T-helper 1 cell treated with Interleukin-12 subunit alpha and Interleukin-12 subunit beta and Interleukin-4 antibody, amounts not matched to agents 30 μg/mL and 1 μg/mL, for 36 hours (primary cell): ENCODE data around the gene PTPN18.
"Not testable (repeated sequence)": the region's sequence is repeated elsewhere in the genome, so short reads cannot be mapped to it uniquely, and the experiment has no call there.

ENCODE experiments used
- H3K27ac Mint-ChIP-seq: one replicate; pipeline ENCODE4 v1.8.0; 2021; ENCODE audit warnings: mild to moderate bottlenecking, mixed read lengths
- H3K27me3 Mint-ChIP-seq: one replicate; pipeline ENCODE4 v1.8.0; 2021; ENCODE audit warnings: low read depth, mixed read lengths
- H3K36me3 Mint-ChIP-seq: one replicate; pipeline ENCODE4 v1.8.0; 2021; ENCODE audit warnings: low read depth, mixed read lengths
- H3K4me1 Mint-ChIP-seq: one replicate; pipeline ENCODE4 v1.8.0; 2021; ENCODE audit warnings: low read depth, mixed read lengths
- H3K4me3 Mint-ChIP-seq: one replicate; pipeline ENCODE4 v1.8.0; 2021; ENCODE audit warnings: mild to moderate bottlenecking, moderate library complexity, mixed read lengths
- H3K9me3 Mint-ChIP-seq: one replicate; pipeline ENCODE4 v1.8.0; 2021; ENCODE audit warnings: mixed read lengths

The PTPN18 gene, protein sequence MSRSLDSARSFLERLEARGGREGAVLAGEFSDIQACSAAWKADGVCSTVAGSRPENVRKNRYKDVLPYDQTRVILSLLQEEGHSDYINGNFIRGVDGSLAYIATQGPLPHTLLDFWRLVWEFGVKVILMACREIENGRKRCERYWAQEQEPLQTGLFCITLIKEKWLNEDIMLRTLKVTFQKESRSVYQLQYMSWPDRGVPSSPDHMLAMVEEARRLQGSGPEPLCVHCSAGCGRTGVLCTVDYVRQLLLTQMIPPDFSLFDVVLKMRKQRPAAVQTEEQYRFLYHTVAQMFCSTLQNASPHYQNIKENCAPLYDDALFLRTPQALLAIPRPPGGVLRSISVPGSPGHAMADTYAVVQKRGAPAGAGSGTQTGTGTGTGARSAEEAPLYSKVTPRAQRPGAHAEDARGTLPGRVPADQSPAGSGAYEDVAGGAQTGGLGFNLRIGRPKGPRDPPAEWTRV

DNA sequence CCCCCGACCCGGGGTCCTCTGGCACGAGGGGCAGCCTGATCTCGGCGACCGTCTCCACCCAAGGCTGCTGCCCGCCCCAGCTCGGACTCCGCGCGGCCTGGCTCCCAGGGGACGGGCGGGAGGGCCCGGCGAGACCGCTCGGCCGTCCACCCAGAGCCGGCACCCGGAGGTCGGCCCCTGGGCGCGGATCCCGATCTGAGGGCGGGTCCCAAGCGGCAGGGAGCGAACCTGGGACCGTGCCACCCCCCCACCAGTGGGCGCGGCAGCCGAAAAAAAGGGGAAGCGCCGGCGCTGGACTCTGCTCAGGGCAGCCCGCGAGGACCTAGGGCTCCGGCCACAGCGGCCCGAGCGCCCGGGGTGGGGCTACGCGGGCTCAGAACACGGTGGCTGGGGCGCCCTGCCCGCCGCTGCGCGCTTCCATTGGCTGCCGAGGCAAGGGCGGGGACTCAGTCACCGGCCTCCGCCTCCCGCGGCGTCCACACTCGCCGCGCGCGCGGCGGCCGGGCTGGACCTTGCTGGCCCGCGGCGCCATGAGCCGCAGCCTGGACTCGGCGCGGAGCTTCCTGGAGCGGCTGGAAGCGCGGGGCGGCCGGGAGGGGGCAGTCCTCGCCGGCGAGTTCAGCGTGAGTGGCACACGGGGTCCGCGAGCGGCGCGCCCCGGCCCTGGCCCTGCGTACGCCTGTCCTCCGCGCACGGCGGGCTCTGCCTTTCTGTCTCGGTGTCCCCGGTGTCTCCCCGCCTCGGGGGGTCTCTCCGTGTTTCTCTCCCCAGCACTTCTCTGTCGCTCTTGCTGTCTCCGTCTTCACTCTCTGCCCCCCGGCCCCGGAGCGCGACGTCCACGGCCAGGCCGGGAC, at the start of gene PTPN18:
TSS of gene PTPN18 (plus strand) at position 479 of the 854 bp plus-strand sequence. CDS start at position 531, 52 bp downstream.
- peaks cover 12% of the 10 kb centered on the region for H3K4me1 Mint-ChIP-seq
- H3K9me3 Mint-ChIP-seq: no peaks in the 10 kb centered on the region
- H3K27ac Mint-ChIP-seq: peak within 1 kb of the TSS; percentile 60
- H3K4me3 Mint-ChIP-seq: peak within 1 kb of the TSS; percentile 83
- no peaks in the 10 kb centered on the region for H3K27me3 Mint-ChIP-seq
- no peaks in the 10 kb centered on the region for H3K36me3 Mint-ChIP-seq

DNA sequence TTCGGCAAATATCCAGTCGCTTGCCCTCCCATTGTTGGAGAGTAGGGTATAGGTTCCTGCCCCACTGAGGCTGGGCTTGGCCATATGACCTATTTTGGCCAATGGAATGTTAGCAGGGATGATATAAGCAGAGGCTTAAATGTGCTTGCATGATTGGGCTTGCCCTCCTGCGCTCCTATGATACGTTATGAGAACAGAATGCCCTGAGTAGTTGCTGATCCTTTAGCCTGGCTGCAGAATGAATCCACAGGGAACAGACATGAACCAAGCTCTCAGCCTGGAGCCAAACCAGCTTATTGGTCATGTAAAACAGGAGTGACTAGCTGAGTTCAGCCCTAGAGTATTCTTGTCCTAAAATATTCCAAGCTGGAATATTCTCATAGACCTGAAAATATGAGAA, 48.0 kb upstream of the PTPN18 start:
- no peaks in the 10 kb centered on the region for H3K4me1 Mint-ChIP-seq

DNA sequence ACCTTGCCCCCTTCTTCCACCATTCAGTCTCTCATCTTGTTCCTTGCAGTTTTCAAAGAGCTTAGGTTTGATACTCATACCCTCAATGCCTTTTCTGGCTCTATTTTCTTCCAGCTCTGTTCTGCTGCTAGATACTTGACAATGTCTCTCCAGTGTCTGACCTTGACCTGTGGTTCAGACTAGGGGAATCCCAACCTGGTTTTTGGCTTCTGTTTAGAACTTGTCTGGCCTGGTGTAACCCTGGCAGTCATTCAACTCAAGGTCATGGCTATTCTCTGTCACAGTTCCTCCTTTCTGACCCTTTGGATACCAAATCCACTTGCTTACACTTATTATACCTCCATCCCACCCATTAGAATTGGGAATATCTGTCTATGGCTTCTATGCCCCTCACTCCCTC, 45.0 kb upstream of the PTPN18 start:
- Mint-ChIP-seq H3K27ac (no peak overlapping the region), H3K27me3 (peaks cover 15% of the 10 kb centered on the region), H3K36me3 (no peaks in the 10 kb centered on the region), H3K4me3 (no peak overlapping the region), H3K9me3 (no peaks in the 10 kb centered on the region), H3K4me1 (no peaks in the 10 kb centered on the region)

More for the DNA sequence above, 48.0 kb upstream of the PTPN18 start:
- H3K36me3 Mint-ChIP-seq: no peaks in the 10 kb centered on the region
- peaks cover 18% of the 10 kb centered on the region for H3K27me3 Mint-ChIP-seq
- H3K9me3 Mint-ChIP-seq: no peaks in the 10 kb centered on the region
- no peak overlapping the region for H3K27ac Mint-ChIP-seq
- no peak overlapping the region for H3K4me3 Mint-ChIP-seq

DNA sequence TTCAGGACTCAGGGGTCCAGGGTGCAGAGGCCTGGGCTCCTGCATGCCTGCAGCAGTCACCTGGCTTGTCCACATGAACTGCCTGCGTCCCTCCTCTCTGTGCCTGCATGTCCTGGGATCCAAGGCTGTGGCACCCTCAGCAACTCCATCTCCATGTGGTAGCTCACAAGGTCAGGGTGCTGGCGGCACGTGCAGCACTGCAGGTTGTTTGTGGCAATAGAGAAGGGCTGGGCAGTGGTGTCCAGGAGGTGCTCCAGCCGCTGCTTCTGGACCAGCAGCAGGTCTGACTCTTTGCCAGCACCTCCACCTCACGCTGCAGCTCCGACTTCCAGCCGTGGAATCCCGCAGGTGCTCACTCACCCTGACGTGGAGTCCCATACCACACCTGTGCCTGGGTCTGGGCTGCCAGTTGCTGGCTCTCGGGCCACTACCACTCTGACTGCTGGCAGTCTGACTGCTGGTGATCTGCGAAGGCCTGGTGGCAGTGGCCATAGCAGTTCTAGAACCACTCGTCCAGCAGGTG, 42.0 kb upstream of the PTPN18 start:
- Mint-ChIP-seq H3K4me3 (no peak overlapping the region), H3K27me3 (peaks cover under 1% of the 10 kb centered on the region), H3K4me1 (no peaks in the 10 kb centered on the region), H3K9me3 (no peaks in the 10 kb centered on the region), H3K36me3 (no peaks in the 10 kb centered on the region), H3K27ac (no peak overlapping the region)

DNA sequence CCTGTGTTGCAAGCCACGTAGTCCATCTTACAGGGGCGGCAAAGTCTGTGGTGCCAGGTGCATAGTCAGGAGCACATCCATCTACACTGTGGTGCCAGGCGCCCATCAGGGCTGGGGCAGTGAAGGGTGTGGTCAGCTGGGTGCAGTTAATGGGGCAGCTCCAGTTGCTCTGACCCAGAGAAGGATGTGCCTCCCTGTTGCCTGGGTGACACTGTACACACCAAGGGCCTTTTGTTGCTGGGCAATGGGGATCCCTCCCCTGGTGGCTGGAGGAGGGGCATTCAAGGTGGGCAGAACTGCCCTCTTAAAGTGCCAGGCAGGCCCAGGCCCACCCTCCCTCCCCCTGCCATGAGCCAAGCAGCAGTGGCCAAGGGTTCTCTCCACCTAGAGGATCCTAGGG, 41.5 kb upstream of the PTPN18 start:
- no peaks in the 10 kb centered on the region for H3K36me3 Mint-ChIP-seq
- H3K4me1 Mint-ChIP-seq: no peaks in the 10 kb centered on the region
- no peaks in the 10 kb centered on the region for H3K27me3 Mint-ChIP-seq
- no peak overlapping the region for H3K27ac Mint-ChIP-seq
- no peak overlapping the region for H3K4me3 Mint-ChIP-seq
- H3K9me3 Mint-ChIP-seq: no peaks in the 10 kb centered on the region

DNA sequence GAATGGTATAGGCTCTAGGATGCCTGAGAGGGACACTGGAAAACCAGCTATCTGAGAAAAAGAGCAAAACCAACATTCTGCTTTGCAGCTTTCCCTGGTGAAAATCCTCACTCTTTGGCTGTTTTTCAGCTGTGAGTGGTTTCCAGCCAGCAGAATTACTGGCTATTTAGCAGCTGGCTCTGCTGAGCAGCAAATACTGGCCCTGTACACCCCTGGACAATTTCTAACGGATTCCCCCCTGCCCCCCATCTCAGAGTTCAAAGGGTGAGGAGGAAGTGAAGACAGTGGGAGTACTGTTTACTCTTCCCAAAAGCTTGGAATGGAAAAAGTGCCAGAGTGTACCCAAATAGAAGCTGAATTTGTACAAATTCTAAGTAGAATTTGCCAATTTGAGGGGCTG, 39.3 kb upstream of the PTPN18 start:
- no peaks in the 10 kb centered on the region for H3K36me3 Mint-ChIP-seq
- no peaks in the 10 kb centered on the region for H3K4me1 Mint-ChIP-seq
- H3K4me3 Mint-ChIP-seq: no peak overlapping the region
- H3K27ac Mint-ChIP-seq: no peak overlapping the region
- no peaks in the 10 kb centered on the region for H3K9me3 Mint-ChIP-seq
- H3K27me3 Mint-ChIP-seq: peaks cover 6% of the 10 kb centered on the region

DNA sequence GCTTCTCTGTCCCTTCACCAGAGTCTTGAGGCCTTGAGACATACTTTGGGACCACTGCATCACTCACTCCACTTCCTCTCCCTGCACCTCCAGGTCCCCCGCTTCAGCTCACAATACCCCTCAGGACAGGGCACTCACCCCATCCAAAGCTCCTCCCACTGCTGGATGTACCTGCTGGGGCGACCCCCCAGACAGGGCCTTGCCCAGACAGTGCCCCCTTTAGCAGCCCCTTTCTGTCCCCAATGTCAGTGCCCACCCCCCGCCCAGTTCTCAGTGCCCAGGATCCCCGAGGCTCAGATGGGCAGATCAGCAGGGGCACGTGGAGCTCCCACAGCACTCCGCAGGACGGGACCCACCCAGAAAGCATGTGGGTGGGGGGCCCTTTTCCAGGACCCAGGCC, 37.0 kb upstream of the PTPN18 start:
- Mint-ChIP-seq H3K36me3 (no peaks in the 10 kb centered on the region), H3K9me3 (no peaks in the 10 kb centered on the region), H3K4me1 (no peaks in the 10 kb centered on the region), H3K27me3 (peaks cover 19% of the 10 kb centered on the region), H3K4me3 (no peak overlapping the region), H3K27ac (no peak overlapping the region)

DNA sequence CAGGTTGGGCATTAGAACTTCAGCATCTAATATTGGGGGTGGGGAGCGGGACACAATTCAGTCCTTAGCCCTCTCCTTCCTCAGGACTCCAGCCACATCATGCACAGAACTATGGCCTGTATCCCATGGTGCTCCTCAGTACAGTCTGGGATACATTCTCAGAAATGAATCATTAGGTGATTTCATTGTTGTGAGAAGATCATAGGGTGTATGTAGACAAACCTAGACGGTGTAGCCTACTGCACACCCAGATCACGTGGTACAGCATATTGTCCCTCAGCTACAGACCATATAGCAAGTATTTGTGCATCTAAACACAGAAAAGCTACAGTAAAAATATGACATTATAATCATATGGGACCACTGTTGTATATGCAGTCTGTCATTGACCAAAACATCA, 36.3 kb upstream of the PTPN18 start:
- peaks cover 25% of the 10 kb centered on the region for H3K27me3 Mint-ChIP-seq

DNA sequence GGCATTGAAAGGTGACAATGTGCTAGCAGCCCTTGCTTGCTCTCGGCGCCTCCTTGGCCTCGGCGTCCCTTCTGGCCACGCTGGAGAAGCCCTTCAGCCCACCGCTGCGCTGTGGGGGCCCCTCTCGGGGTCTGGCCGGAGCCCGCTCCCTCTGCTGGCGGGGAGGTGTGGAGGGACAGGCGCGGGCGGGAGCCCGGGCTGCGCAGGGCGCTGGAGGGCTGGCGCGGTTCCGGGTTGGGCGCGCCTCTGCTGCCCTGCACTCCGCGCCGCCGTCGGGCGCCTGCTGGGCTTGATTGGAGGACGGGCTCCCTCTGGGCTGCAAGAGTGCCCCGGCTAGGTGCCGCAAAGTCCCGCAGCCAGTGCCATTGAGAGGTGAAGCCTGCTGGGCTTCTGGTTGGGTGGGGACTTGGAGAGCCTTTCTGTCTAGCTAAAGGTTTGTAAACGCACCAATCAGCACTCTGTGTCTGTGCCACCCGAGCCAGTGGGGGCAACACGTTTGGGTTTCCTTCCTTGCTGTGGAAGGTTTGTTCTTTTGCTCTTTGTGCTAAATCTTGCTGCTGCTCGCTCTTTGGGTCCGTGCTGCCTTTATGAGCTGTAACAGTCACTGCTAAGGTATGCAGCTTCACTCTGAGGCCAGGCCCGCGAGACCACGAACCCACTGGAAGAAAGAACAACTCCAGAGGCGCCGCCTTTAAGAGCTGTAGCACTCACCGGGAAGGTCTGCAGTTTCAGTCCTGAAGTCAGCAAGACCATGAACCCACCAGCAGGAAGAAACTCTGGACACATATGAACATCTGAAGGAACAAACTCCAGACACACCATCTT, 27.9 kb upstream of the PTPN18 start:
- Mint-ChIP-seq H3K4me1 (peaks cover 5% of the 10 kb centered on the region), H3K36me3 (no peaks in the 10 kb centered on the region), H3K4me3 (no peak overlapping the region), H3K27me3 (peaks cover 57% of the 10 kb centered on the region), H3K9me3 (no peaks in the 10 kb centered on the region), H3K27ac (no peak overlapping the region)

More for the DNA sequence above, 36.3 kb upstream of the PTPN18 start:
- no peaks in the 10 kb centered on the region for H3K4me1 Mint-ChIP-seq
- H3K9me3 Mint-ChIP-seq: no peaks in the 10 kb centered on the region
- no peak overlapping the region for H3K27ac Mint-ChIP-seq
- H3K4me3 Mint-ChIP-seq: no peak overlapping the region
- no peaks in the 10 kb centered on the region for H3K36me3 Mint-ChIP-seq

DNA sequence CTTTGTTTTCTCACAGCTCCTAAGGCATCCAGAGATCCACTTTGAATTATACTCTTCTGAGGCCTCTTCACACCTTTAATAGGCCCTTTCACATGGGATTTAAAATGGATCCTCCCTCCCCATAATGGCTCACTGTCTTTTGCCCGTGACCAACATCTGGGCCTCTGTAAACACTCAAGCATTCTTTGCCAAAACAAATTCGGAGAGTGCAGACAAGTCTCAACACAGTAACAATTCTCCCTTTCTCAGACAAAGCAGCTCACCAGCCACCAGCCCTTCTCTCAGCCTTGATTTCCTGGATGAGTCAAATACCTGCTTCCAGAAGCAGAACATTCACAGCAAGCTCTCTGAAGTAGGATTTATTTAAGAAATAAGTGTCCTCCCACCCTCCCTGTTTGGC, 27.1 kb upstream of the PTPN18 start:
- no peaks in the 10 kb centered on the region for H3K36me3 Mint-ChIP-seq
- H3K4me3 Mint-ChIP-seq: no peak overlapping the region
- no peaks in the 10 kb centered on the region for H3K9me3 Mint-ChIP-seq
- peaks cover 5% of the 10 kb centered on the region for H3K4me1 Mint-ChIP-seq
- no peak overlapping the region for H3K27ac Mint-ChIP-seq
- H3K27me3 Mint-ChIP-seq: peaks cover 53% of the 10 kb centered on the region

DNA sequence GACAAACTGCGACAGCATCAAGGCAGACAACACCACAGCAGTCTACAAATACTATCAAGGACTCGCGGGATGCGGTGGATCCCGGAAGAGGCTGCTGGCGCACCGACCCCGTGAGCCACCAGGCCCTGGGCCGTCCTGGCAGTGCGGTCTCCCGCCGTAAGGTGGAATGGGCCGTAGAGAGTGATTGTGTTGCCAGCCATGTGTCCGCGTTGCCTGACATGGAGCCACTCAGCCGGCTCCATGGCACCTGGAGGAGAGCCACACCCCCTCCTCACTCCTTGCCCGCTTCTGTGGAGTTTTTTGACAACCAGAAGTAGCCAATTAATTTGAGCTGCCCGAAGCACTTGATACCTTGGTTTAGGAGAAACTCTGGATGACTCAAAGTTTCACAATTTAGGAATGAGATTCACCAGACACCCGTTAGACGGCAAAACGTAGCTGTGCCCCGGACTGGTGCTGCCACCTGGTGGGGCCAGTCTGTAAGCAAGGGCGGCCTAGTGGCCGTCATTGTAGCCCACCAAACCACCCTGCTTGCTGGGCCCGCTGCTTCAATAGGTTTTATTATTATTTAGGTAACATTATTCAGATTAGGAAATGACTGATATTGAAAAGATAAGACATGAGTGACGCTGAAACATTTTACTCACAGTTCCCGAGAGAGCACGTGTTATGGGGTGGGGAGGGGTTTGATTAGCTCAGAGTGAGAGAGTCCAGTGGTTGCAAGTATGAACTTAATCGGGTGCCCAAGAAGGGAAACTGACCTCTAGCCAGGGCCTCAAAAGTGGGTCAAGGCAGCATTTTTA, 23.4 kb upstream of the PTPN18 start:
- H3K4me3 Mint-ChIP-seq: no peak overlapping the region

DNA sequence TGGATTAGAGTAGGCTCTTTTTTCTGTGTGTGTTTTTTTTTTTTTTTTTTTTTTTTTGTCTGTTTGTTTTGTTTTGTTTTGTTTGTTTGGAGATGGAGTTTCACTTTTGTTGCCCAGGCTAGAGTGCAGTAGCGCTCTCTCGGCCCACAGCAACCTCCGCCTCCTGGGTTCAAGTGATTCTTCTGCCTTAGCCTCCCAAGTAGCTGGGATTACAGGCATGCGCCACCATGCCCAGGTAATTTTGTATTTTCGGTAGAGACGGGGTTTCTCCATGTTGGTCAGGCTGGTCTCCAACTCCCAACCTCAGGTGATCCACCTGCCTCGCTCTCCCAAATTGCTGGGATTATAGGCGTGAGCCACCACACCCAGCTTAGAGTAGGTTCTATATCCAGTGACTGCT, 22.6 kb upstream of the PTPN18 start:
- H3K27ac Mint-ChIP-seq, H3K36me3 Mint-ChIP-seq, H3K4me3 Mint-ChIP-seq, H3K4me1 Mint-ChIP-seq, H3K9me3 Mint-ChIP-seq: not testable (repeated sequence)
- peaks cover 41% of the 10 kb centered on the region for H3K27me3 Mint-ChIP-seq

More for the DNA sequence above, 23.4 kb upstream of the PTPN18 start:
- no peaks in the 10 kb centered on the region for H3K9me3 Mint-ChIP-seq
- H3K27me3 Mint-ChIP-seq: peaks cover 41% of the 10 kb centered on the region
- H3K4me1 Mint-ChIP-seq: peaks cover 5% of the 10 kb centered on the region
- H3K27ac Mint-ChIP-seq: no peak overlapping the region
- no peaks in the 10 kb centered on the region for H3K36me3 Mint-ChIP-seq

DNA sequence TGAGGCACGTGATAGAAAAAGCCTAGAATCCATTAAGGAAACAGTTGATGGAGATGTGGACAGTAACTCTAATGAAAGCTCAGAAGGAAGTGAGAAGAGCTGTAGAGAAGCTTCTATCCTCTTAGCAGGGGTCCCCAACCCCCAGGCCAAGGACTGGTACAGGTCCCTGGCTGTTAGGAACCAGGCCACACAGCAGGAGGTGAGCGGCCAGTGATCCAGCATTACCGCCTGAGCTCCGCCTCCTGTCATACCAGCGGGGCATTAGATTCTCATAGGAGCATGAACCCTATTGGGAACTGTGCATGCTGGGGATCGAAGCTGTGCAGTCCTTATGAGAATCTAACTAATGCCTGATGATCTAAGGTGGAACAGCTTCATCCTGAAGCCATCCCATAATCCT, 21.8 kb upstream of the PTPN18 start:
- H3K4me3 Mint-ChIP-seq: no peak overlapping the region
- H3K27ac Mint-ChIP-seq: no peak overlapping the region
- H3K4me1 Mint-ChIP-seq: peaks cover 5% of the 10 kb centered on the region

More for the DNA sequence above, 21.8 kb upstream of the PTPN18 start:
- Mint-ChIP-seq H3K9me3 (no peaks in the 10 kb centered on the region), H3K36me3 (peaks cover 5% of the 10 kb centered on the region), H3K27me3 (peaks cover 34% of the 10 kb centered on the region)
